SK-N-SH (cell line): ENCODE data around the gene SUPT5H.

ENCODE experiments used
- FOXJ3 ChIP-seq: sonication (generic); formaldehyde crosslinking; IDR thresholded peaks from 2 replicates; pipeline ENCODE4 v1.5.1; 2020; ENCODE audit warnings: mild to moderate bottlenecking, missing genetic modification reagents
- FOXM1 ChIP-seq: IDR thresholded peaks from 2 replicates; pipeline ENCODE4 v1.4.0; 2012; ENCODE audit warnings: low read depth, mild to moderate bottlenecking
- MXI1 ChIP-seq: IDR thresholded peaks from 2 replicates; pipeline ENCODE4 v1.6.1; 2012; ENCODE audit warnings: mild to moderate bottlenecking, low read depth, low read length, improper control_type of control experiment
- NFIC ChIP-seq: IDR thresholded peaks from 2 replicates; pipeline ENCODE4 v1.4.0; 2012; ENCODE audit warnings: borderline replicate concordance
- RAD21 ChIP-seq: IDR thresholded peaks from 2 replicates; pipeline ENCODE4 v1.6.1; 2012; ENCODE audit warnings: mild to moderate bottlenecking, low read length
- RFX5 ChIP-seq: IDR thresholded peaks from 2 replicates; pipeline ENCODE4 v1.6.1; 2012; ENCODE audit warnings: mild to moderate bottlenecking, improper control_type of control experiment, low read length
- RXRA ChIP-seq: IDR thresholded peaks from 2 replicates; pipeline ENCODE4 v1.4.0; 2012; ENCODE audit warnings: low read depth, mild to moderate bottlenecking, borderline replicate concordance
- TEAD4 ChIP-seq: IDR thresholded peaks from 2 replicates; pipeline ENCODE4 v1.4.0; 2012; ENCODE audit warnings: mild to moderate bottlenecking, borderline replicate concordance; ENCODE audit not compliant: insufficient read depth
- TF ChIP-seq, protein P1 (sequence below): IDR thresholded peaks from 2 replicates; pipeline ENCODE4 v1.4.0; 2012; ENCODE audit warnings: low read depth
- TF ChIP-seq, protein P2 (sequence below): fragments of 200-600 bp; sonication (generic); IDR thresholded peaks from 2 replicates; pipeline ENCODE4 v1.6.1; 2017; ENCODE audit warnings: antibody characterized with exemption, mild to moderate bottlenecking, moderate library complexity
- TF ChIP-seq, protein P3 (sequence below): IDR thresholded peaks from 2 replicates; pipeline ENCODE4 v1.4.0; 2012; ENCODE audit warnings: low read depth, borderline replicate concordance
- TF ChIP-seq, protein P4 (sequence below): IDR thresholded peaks from 2 replicates; pipeline ENCODE4; 2012

DNA sequence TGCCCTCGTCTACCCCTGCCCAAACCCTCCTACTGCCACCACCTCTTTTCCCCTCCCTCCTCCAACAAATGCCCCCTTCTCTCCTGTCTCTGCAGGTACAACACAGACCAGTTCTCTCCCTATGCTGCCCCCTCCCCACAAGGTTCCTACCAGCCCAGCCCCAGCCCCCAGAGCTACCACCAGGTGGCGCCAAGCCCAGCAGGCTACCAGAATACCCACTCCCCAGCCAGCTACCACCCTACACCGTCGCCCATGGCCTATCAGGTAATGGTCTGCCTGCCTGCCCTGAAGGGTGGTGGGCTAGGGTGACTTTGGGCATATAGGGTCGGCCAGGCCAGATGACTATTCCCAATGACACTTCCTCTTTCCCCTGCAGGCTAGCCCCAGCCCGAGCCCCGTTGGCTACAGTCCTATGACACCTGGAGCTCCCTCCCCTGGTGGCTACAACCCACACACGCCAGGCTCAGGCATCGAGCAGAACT lies 28.8 kb downstream of the SUPT5H start:
- no peak for TF ChIP-seq RFX5
- TF ChIP-seq, protein P1, sequence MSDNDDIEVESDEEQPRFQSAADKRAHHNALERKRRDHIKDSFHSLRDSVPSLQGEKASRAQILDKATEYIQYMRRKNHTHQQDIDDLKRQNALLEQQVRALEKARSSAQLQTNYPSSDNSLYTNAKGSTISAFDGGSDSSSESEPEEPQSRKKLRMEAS: no peak
- TF ChIP-seq, protein P2, sequence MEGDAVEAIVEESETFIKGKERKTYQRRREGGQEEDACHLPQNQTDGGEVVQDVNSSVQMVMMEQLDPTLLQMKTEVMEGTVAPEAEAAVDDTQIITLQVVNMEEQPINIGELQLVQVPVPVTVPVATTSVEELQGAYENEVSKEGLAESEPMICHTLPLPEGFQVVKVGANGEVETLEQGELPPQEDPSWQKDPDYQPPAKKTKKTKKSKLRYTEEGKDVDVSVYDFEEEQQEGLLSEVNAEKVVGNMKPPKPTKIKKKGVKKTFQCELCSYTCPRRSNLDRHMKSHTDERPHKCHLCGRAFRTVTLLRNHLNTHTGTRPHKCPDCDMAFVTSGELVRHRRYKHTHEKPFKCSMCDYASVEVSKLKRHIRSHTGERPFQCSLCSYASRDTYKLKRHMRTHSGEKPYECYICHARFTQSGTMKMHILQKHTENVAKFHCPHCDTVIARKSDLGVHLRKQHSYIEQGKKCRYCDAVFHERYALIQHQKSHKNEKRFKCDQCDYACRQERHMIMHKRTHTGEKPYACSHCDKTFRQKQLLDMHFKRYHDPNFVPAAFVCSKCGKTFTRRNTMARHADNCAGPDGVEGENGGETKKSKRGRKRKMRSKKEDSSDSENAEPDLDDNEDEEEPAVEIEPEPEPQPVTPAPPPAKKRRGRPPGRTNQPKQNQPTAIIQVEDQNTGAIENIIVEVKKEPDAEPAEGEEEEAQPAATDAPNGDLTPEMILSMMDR: peak; percentile 83
- TF ChIP-seq, protein P3, sequence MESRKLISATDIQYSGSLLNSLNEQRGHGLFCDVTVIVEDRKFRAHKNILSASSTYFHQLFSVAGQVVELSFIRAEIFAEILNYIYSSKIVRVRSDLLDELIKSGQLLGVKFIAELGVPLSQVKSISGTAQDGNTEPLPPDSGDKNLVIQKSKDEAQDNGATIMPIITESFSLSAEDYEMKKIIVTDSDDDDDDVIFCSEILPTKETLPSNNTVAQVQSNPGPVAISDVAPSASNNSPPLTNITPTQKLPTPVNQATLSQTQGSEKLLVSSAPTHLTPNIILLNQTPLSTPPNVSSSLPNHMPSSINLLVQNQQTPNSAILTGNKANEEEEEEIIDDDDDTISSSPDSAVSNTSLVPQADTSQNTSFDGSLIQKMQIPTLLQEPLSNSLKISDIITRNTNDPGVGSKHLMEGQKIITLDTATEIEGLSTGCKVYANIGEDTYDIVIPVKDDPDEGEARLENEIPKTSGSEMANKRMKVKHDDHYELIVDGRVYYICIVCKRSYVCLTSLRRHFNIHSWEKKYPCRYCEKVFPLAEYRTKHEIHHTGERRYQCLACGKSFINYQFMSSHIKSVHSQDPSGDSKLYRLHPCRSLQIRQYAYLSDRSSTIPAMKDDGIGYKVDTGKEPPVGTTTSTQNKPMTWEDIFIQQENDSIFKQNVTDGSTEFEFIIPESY: no peak
- TF ChIP-seq RAD21: peak; percentile 55
- TF ChIP-seq, protein P4, sequence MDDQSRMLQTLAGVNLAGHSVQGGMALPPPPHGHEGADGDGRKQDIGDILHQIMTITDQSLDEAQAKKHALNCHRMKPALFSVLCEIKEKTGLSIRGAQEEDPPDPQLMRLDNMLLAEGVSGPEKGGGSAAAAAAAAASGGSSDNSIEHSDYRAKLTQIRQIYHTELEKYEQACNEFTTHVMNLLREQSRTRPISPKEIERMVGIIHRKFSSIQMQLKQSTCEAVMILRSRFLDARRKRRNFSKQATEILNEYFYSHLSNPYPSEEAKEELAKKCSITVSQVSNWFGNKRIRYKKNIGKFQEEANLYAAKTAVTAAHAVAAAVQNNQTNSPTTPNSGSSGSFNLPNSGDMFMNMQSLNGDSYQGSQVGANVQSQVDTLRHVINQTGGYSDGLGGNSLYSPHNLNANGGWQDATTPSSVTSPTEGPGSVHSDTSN: no peak
- no peak for TF ChIP-seq FOXM1
- no peak for TF ChIP-seq NFIC
- TF ChIP-seq TEAD4: no peak
- TF ChIP-seq MXI1: no peak
- no peak for TF ChIP-seq FOXJ3
- TF ChIP-seq RXRA: no peak
